WERI-Rb-1 (cell line): ENCODE data around the gene PTPN1.

Experiments
- DNase-seq: peaks from one replicate; pipeline ENCODE4 v3.0.0-alpha.2; 2020
- H3K27ac ChIP-seq: fragments of 250-450 bp; sonication (Bioruptor Pico); 2 replicates; pipeline ENCODE4 v1.5.1; 2020; ENCODE audit warnings: mild to moderate bottlenecking, moderate library complexity
- H3K27me3 ChIP-seq: fragments of 250-450 bp; sonication (Bioruptor Pico); 2 replicates; pipeline ENCODE4 v1.5.1; 2021; ENCODE audit warnings: mild to moderate bottlenecking, low read depth, moderate library complexity; ENCODE audit not compliant: insufficient read depth, severe bottlenecking
- H3K36me3 ChIP-seq: fragments of 250-450 bp; sonication (Bioruptor Pico); 2 replicates; pipeline ENCODE4 v1.5.1; 2020; ENCODE audit warnings: mild to moderate bottlenecking, moderate library complexity
- H3K4me3 ChIP-seq: 2 replicates; pipeline ENCODE4 v1.5.1; 2011; ENCODE audit warnings: low read depth, mild to moderate bottlenecking, control low read depth, low read length
- H3K9me3 ChIP-seq: fragments of 250-450 bp; sonication (Bioruptor Pico); 2 replicates; pipeline ENCODE4 v1.5.1; 2021; ENCODE audit warnings: mild to moderate bottlenecking, moderate library complexity; ENCODE audit not compliant: severe bottlenecking
- CTCF ChIP-seq: IDR thresholded peaks from 2 replicates; pipeline ENCODE4 v1.5.1; 2011; ENCODE audit warnings: low read depth, mild to moderate bottlenecking, control low read depth, inconsistent platforms, low read length

Gene PTPN1

GRCh38 chr20:50514035-50514337 is 3.8 kb downstream of the PTPN1 start:
- Histone ChIP-seq H3K9me3 (no peaks in the 10 kb centered on the region), H3K36me3 (peaks cover 9% of the 10 kb centered on the region), H3K4me3 (no peak overlapping the region), H3K27me3 (no peaks in the 10 kb centered on the region), H3K27ac (no peak overlapping the region)
- TF ChIP-seq CTCF = no peak
- DNase-seq = no peak

- no peak for TF ChIP-seq CTCF
- H3K9me3 ChIP-seq = no peaks in the 10 kb centered on the region
- no peak overlapping the region for H3K4me3 ChIP-seq
- no peak overlapping the region for H3K27ac ChIP-seq
- H3K27me3 ChIP-seq = no peaks in the 10 kb centered on the region
- H3K36me3 ChIP-seq = peaks cover 9% of the 10 kb centered on the region
- no peak for DNase-seq
Observed at GRCh38 chr20:50514750-50515149, 4.6 kb downstream of the PTPN1 start.

- H3K4me3 ChIP-seq = no peak overlapping the region
- TF ChIP-seq CTCF = no peak
Observed at GRCh38 chr20:50515471-50516106, 5.4 kb downstream of the PTPN1 start.

GRCh38 chr20:50516180-50516934 is 6.2 kb downstream of the PTPN1 start:
- H3K36me3 ChIP-seq = peaks cover 6% of the 10 kb centered on the region
- no peaks in the 10 kb centered on the region for H3K27me3 ChIP-seq
- H3K27ac ChIP-seq = no peak overlapping the region
- no peaks in the 10 kb centered on the region for H3K9me3 ChIP-seq
- no peak overlapping the region for H3K4me3 ChIP-seq
- DNase-seq = no peak
- TF ChIP-seq CTCF = no peak

More at GRCh38 chr20:50515471-50516106, 5.4 kb downstream of the PTPN1 start:
- Histone ChIP-seq H3K9me3 (no peaks in the 10 kb centered on the region), H3K36me3 (peaks cover 6% of the 10 kb centered on the region), H3K27me3 (no peaks in the 10 kb centered on the region), H3K27ac (no peak overlapping the region)
- no peak for DNase-seq

GRCh38 chr20:50516935-50517816 is 7.0 kb downstream of the PTPN1 start:
- Histone ChIP-seq H3K4me3 (no peak overlapping the region), H3K36me3 (peaks cover 8% of the 10 kb centered on the region), H3K27me3 (no peaks in the 10 kb centered on the region), H3K9me3 (no peaks in the 10 kb centered on the region), H3K27ac (no peak overlapping the region)
- no peak for TF ChIP-seq CTCF
- no peak for DNase-seq
